Glomerular visceral epithelial cell (primary cell): ENCODE measurements around the gene TH.

Experiments
- DNase-seq: peaks from one replicate; pipeline ENCODE4 v3.0.0-alpha.2; 2016; ENCODE audit errors: extremely low spot score

The TH gene

DNA sequence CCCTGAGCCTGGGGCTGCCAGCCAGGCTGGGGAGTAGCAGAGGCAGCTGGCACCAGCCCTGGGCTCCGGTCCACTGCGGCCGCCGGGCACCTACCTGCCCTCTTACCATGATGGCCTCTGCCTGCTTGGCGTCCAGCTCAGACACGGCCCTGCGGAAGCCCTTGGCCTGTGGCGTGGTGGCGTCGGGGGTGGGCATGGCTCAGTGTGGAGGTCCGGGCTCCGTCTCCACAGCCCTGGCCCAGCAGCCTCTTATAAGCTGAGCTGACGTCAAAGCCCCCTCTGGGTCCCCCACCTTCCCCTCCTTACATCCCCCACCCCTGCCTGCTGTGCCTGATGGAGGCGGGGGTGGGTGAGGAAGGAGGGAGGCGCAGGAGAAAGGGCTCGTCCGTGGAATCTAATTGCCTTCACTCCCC lies at the start of gene TH:
Gene TH (minus strand): TSS at position 225 of the 413 bp plus-strand sequence. CDS start 29 bp downstream, at position 196.
- no peak for DNase-seq

- no peak for DNase-seq
Observed at GRCh38 chr11:2221024-2221423, 49.4 kb upstream of the TH start.

DNA sequence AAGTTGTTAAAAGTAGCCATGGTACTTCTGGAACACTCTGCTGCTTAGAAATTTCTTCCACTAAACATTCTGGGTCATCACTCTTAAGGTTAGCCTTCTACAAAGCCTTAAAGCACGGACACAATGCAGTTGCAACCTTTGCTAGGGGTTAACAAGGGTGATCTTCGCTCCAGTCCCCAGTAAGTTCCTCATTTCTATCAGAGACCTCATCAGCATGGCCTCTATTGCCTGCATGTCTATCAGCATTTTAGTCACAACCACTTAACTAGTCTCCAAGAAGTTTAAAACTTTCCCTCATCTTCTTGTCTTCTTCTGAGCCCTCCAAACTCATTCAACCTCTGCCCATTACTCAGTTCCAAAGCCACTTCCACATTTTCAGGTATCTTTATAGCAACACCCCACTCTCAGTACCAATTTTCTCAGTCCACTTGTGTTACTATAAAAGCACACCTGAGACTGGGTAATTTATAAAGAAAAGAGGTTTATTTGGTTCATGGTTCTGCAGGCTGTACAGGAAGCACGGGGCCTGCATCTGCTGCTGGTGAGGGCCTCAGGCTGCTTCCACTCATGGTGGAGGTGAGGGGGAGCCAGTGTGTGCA lies 48.7 kb upstream of the TH start:
- DNase-seq, result no peak

DNA sequence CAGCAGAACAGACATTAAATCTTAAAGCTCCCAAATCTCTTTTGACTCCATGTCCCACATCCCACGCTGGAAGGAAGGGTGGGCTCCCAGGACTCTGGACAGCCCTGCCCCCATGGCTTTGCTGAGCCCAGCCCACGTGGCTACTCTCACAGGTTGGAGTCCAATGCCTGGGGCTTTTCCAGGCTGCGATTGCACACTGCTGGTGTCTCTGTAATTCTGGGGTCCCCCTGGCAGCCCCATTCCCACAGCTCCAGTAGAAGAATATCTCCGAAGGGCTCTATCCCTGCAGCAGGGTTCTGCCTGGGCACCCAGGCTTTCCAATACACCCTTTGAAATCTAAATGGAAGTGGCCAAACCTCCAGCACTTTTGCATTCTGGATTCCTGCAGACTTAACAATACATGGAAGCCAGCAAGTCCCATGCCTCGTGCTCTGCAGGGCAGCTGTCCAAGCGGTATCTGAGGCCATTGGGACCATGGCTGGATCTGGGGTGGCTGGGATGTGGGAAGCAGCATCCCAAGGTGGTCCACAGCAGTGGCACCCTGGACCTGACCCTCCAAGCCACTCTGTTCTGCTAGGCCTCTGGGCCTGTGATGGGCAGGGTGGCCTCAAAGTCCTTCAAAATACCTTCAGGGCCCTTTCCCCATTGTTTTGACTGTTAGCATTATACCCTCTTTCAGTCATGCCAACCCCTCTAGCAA lies 47.9 kb upstream of the TH start:
- DNase-seq, result no peak

- no peak for DNase-seq
Observed at GRCh38 chr11:2218031-2218633, 46.5 kb upstream of the TH start.

DNA sequence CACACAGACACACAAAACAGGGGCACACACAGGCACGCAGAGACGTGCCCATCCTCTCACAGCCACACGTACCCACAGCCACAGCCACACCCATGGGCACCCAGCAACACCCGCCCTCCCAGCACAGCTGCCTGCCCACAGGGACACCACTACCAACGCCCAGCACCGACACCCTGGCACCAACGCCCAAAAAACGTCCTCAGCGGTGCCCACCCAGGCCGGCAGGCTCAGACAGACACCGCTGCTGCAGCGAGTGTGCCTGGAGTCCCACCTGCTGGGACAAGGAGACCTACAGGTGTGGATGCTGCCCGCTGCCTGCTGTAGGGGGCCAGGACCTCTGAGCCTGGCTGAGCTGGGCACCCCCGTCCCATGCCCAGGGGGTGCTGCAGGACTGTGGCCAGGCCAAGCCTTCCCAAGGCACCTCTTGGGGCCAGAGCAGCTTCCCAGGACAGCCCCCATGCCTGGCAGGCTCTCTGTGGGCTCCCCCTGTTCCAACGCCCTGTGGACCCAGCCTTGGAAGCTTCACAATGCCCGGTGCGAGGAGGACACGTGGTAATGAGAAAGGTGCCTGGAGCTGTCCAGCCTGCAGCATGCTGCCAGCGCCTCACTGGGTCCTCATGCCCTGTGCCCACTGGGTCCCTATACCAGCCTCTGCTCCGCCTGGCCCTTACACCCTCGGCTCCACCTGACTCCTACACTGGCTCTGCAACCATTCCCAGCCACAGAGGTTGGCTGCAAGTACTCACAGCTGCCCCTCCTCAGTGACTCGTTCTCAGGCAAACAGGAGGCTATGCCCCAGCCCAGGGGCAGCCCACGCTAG lies 45.8 kb upstream of the TH start:
- DNase-seq, result no peak

- no peak for DNase-seq
Observed at GRCh38 chr11:2216400-2217064, 44.9 kb upstream of the TH start.

DNA sequence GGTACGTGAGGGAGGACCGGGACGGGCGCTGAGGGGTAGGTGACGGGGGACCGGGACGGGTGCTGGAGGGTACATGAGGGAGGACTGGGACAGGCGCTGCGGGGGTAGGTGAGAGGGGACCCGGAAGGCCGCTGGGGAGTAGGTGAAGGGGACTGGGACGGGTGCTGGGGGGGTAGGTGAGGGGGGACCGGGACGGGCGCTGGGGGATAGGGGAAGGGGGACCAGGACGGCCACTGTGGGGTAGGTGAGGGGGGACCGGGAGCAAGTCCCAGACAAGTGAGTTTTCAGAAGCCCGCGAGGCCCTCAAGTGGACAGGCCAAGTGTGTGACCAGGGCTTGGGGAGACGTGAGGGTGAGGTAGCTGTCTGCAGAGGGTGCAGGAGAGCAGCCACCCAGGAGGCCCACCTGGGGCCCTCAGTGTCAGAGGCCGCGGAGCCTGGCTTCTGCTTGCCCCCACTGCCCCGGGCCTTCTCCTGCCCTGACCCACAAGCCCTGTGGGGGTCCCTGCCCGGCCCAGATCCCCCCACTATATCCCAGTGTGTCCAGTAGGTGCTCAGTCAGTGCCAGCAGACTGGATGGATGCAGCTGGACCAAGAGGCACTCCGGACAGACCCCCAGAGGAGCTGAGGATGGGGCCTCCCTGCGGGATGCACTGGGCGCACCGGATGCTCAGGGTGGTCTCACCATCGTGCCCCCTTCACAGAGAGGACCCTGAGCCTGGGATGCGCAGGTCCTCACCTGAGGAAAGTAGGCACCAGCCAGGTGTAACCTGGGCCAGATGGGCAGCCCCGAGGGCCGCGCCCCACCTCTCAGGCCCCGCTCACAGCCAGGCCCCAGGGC lies 44.2 kb upstream of the TH start:
- DNase-seq, result no peak

DNA sequence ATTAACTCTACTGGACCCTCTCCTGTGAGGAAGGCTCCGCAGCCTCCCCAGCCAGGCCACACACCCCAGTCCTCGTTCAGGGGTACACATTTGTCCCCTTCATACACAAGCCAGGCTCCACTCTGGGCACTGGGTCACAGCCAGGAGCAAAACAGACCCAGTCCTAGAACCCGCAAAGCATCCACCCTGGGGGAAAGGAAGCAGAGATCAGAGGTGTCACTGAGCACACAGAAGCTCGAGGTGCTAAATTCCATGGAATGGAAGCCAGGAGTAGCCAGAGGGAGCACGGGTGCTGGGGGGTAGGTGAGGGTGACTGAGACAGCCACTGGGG lies 43.6 kb upstream of the TH start:
- no peak for DNase-seq

DNA sequence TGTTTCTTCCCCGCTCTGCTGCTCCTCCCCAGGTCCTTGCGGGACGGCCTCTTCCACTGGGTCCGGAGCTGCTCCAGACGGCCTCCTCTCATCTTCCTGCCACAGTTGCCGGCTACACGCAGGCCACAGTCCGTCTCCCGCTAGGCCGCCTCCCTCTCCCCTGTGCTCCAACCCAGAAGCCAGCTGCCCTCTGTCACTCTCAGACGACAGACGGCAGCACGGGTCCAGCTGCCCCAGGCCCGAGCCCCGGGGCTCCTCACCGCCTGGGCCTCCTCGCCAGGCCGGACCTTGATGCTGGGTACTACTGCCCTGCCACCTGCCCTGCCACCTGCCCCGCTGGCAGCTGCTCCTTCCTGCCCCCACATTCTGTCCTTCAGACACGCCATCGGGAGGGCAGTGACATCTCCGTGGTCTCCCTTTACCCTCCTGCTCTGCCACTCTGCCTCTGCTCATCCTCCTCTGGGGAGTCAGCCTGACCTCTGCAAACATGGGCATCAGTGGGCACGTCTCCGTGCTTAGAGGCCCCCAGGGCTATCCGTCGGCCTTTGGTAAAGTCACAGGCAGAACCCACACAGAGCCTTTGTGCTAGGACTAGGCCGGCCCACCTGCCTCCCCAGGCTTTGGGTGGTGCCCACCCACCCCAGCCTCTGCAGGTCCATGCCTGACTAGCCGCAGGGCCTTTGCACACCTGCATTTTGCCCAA lies 43.1 kb upstream of the TH start:
- DNase-seq, result no peak

DNA sequence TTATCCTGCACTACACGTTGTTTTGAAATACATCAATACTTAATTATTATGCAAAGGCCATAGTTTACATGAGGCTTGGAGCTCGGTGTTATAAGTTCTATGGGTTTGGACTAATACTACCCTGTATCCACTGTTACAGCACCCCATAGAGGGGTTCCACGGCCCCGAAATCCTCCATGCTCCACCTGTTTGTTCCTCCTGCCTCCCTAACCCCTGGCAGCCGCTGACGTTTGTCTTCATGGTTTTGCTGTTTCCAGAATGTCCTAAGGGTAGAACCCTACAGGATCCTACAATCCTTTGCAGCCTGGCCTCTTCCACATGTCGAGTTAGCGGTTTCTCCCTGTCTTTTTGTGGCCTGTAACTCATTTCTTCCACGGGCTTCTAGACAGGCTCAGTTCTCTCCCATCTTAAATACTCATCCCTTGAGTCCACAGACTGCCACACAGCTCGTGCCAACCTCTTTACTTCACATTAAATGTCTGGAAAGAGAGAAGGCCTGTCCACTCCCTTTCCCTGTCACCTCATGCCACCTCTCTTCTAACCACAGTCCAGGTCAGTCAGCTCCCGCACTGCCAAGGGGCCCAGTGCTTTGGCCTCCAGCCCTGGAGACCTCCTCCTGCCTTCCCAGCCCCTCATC lies 42.4 kb upstream of the TH start:
- DNase-seq, result no peak

DNA sequence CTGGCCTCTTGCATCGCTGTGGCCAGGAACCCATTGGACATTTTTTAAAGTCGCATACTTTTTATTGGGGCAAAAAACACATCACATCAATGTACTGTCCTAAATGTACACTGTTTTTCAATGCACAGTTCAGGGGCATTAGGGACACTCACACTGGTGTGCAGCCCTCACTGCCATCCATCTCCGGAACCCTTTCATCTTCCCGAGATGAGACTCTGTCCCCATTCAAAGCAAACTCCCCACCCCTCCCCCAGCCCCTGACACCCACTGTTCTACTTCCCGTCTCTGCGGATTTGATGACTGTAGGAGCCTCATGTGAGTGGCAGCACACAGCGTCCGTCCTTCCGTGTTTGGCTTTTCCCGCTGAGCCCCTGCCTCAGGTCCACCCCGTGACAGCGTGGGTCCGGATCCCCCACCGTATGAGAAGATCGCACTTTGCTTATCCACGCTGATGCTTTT lies 41.8 kb upstream of the TH start:
- DNase-seq, result no peak

DNA sequence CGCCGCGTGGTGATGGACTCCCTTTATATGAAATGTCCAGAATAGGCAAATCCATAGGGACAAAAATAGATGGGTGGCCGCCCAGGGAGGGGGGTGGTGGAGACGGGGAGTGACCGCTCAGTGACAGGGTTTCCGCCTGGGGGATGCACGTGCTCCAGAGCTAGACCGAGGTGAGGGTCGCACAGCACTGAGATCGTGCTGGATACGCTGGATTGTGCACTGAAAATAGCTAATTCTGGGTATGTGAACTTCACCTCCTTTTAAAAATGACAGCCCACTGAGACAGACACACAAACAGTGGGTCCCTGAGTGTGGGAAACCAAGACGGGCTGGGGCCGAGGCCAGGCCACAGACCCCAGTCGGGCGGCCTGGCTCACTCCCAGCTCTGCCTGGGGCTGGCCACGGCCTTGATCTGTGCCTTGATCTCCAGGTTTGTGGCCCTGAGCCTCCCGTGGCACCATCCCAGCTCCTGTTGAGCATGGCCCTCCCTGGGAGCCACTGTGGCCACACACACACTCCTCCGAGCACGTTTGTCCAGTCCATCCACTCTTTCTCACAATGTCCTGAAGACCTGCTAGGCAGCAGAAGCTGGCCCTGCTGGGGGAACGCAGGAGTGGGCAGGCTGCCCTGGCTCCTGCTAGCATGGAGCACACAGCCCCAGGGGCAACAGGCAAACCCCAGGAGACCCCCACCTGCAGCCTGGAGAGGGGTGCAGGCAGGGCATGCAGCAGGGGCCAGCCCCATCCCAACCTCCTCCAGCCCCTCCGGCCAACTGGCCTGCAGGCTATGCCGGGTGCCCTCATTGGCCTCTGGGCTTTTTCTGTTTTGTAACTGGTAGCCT lies 41.0 kb upstream of the TH start:
- no peak for DNase-seq

DNA sequence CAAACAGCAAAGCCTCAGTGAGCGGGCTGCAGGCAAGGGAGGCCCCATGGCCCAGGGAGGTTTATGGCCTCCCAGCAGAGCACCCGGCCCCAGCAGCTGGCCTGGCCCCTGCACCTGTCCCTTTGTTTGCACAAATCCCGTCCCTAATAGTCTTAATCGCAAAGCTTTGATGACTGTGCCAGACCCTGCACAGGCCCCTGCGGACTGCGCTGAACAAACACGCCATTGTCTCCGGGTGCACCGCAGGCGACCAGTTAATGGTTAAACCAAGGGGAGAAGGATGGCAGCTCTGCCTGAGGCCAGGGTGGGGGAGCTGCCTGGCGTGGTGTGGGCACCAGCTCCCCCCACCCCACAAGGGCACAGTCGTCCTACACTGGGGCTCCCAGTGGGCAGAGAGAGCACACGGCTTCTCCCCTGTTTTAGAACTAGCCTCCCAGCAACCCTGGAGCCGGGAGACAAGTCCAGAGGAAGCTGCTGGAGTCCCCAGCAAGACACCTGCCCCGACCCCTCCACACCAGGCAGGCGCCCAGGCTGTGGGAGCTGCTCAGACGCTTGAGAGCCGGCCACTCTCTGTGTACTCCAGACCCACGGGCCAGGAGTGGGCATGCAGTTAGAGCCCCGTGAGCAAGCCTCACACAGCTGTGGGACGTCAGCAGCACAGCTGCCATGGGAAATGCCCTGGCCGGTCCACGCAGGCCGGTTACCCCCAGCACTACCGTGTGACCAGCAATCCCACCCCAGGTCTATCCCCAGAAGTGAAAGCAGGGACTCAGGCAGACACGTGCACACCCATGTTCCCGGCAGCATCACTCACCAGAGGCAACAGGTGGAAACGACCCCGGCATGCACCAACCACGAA lies 39.7 kb upstream of the TH start:
- DNase-seq, result peak; percentile 9

GRCh38 chr11:2210366-2211112 lies 38.9 kb upstream of the TH start:
- no peak for DNase-seq

DNA sequence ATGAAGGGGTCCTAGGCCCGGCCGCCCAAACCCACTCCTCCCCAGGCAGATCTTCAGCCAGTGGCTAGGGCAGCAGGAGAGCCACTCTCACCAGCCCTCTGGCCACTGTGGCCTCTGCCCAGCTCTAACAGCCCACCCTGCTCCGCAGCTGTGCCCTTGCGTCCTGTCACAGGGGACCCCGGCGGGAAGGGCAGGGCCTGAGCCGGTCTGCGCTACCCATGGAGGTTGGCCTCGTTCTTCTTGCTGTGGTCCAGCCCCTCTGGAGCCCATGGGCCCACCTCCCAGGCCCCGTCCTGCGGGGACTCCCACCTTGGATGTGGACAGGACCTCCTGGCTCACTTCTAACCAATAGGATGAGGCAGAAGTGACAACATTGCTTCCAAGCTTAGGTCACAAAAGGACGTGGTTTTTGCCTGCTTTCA lies 38.3 kb upstream of the TH start:
- no peak for DNase-seq

DNA sequence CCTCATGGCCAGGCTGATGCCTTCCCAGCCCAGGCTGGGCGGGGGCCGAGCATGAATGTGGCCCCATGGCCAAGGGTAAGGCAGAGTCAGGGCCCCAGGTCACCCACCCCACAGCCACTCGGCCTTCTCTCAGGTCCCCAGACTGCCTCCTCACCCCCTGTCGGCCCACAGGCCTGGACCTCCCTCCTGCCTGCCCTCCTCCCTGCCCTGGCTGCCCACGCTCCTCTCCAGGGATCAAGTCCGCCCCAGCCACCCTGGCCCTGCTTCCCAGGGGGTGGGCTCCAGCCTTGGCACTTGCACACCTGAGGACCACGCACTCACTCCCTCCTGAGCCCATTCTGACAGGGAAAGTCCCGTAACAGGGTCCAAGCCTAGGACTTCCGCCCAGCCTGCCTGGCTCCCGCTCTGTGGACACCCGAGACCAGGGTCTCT lies 37.8 kb upstream of the TH start:
- no peak for DNase-seq
